ENCODE results near the gene TTC7B.

GRCh38 chr14:90784621-90785270, 31.5 kb downstream of the TTC7B start:
- TF ChIP-seq YY1 (IDR thresholded peaks at IDR 0.05; ENCODE audit: borderline replicate concordance in 1 of 3, control insufficient read depth in 1 of 3, extremely low read depth in 1 of 3, insufficient read depth in 3 of 3, insufficient read length in 1 of 3, insufficient replicate concordance in 2 of 3, low read depth in 1 of 3, low read length in 2 of 3), result no peak
- no peak for TF ChIP-seq ZNF124 (CRISPR knock-in tag; IDR thresholded peaks at IDR 0.05)
- TF ChIP-seq TCF7 (IDR thresholded peaks at IDR 0.05; ENCODE audit: borderline replicate concordance), result no peak
- TF ChIP-seq MAX (CRISPR knock-in tag; IDR thresholded peaks at IDR 0.05), result no peak

All from K562 (cell line).